Mesendoderm (in vitro differentiated cells): Measurements from ENCODE around the gene CD300C. TPM values are rescaled to one million over a fixed set of nuclear protein-coding genes. Genes with fewer than 3 reads are reported as not detected.

ENCODE experiments used
- DNase-seq: peaks from one replicate; pipeline ENCODE4 v3.0.0; 2013
- H2AK5ac ChIP-seq: 2 replicates; pipeline ENCODE4 v1.6.1; 2013; ENCODE audit warnings: low read length, inconsistent platforms
- H2BK120ac ChIP-seq: 2 replicates; pipeline ENCODE4 v1.6.1; 2013; ENCODE audit warnings: low read depth, mild to moderate bottlenecking, low read length, moderate library complexity, mixed read lengths
- H2BK15ac ChIP-seq: replicated peaks from 2 replicates; pipeline ENCODE4 v1.6.1; 2013; ENCODE audit warnings: low read depth, mild to moderate bottlenecking, moderate library complexity
- H2BK5ac ChIP-seq: 2 replicates; pipeline ENCODE4 v1.6.1; 2013; ENCODE audit warnings: low read length, inconsistent platforms
- H3K18ac ChIP-seq: 2 replicates; pipeline ENCODE4 v1.6.1; 2013; ENCODE audit warnings: mild to moderate bottlenecking, low read length, mixed read lengths
- H3K23ac ChIP-seq: one replicate; pipeline ENCODE4 v1.6.1; 2013; ENCODE audit warnings: low read length
- H3K27ac ChIP-seq: 2 replicates; pipeline ENCODE4 v1.5.1; 2013; ENCODE audit warnings: low read depth, mild to moderate bottlenecking, inconsistent platforms, low read length, moderate library complexity
- H3K27me3 ChIP-seq: 2 replicates; pipeline ENCODE4 v1.6.1; 2013; ENCODE audit warnings: low read length, control low read depth, mild to moderate bottlenecking, inconsistent platforms; ENCODE audit not compliant: insufficient read depth, poor library complexity
- H3K36me3 ChIP-seq: 2 replicates; pipeline ENCODE4 v1.6.1; 2013; ENCODE audit warnings: low read length, inconsistent platforms; ENCODE audit not compliant: control insufficient read depth, insufficient read depth
- H3K4ac ChIP-seq: one replicate; pipeline ENCODE4 v1.6.1; 2013; ENCODE audit warnings: low read depth, mild to moderate bottlenecking, low read length, moderate library complexity
- H3K4me1 ChIP-seq: 2 replicates; pipeline ENCODE4 v1.6.1; 2013; ENCODE audit warnings: low read depth, low read length, inconsistent platforms; ENCODE audit not compliant: control insufficient read depth
- H3K4me2 ChIP-seq: 2 replicates; pipeline ENCODE4 v1.6.1; 2013; ENCODE audit warnings: low read length
- H3K4me3 ChIP-seq: 2 replicates; pipeline ENCODE4 v1.5.1; 2013; ENCODE audit warnings: mild to moderate bottlenecking, low read length
- H3K56ac ChIP-seq: one replicate; pipeline ENCODE4 v1.6.1; 2013; ENCODE audit warnings: low read length
- H3K79me1 ChIP-seq: 2 replicates; pipeline ENCODE4 v1.6.1; 2013; ENCODE audit warnings: low read length, inconsistent platforms
- H3K79me2 ChIP-seq: 2 replicates; pipeline ENCODE4 v1.6.1; 2013; ENCODE audit warnings: mild to moderate bottlenecking, low read length; ENCODE audit not compliant: control insufficient read depth, insufficient read depth
- H3K9ac ChIP-seq: 2 replicates; pipeline ENCODE4 v1.6.1; 2013; ENCODE audit warnings: low read length, inconsistent platforms
- H4K5ac ChIP-seq: one replicate; pipeline ENCODE4 v1.6.1; 2013; ENCODE audit warnings: low read length
- H4K8ac ChIP-seq: one replicate; pipeline ENCODE4 v1.6.1; 2013; ENCODE audit warnings: low read depth, mild to moderate bottlenecking, control low read depth, low read length, moderate library complexity
- WGBS: extraction: QIAGEN DNeasy Blood & Tissue Kit; methylation state at CpG from one replicate; pipeline ENCODE4 v1.1.7; 2013; ENCODE audit warnings: low lambda C conversion rate, missing lambda C conversion rate; ENCODE audit not compliant: insufficient coverage; ENCODE audit errors: extremely low coverage; 5-methylcytosine and 5-hydroxymethylcytosine counted together
- polyA plus RNA-seq, 2 experiments: library from polyadenylated mRNA; stranded (reverse); fragments of 200-250 nt; gene quantifications; one replicate each; pipeline ENCODE4 v1.2.3, GENCODE V29; 2013

Gene CD300C
- not detected for polyA plus RNA-seq (2013, experiment 1 of 2)
- not detected for polyA plus RNA-seq (2013, experiment 2 of 2)

DNA sequence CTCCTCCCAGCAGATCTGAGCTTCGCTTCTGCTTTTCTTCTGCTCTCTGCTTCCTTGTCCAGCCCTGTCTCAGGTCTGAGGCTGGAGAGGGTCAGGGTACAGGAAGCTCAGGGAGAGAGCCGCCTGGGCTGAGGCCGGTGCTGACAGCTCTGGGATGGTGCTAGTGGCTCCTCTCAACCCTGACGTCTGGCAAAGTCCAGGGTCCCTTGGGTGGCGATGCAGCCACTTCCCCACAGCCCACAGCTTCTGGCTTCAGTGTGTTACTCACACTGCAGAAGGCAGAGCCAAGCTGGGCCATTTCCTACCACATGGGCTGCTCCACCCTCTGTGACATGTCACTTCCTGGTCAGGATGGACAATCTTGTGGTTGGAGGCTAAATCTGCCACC, at the start of gene CD300C:
Gene CD300C, minus strand, starts transcription at position 273 of the 388 bp plus-strand sequence. CDS start 333 bp downstream, outside the sequence.
- Histone ChIP-seq H2AK5ac (no peak within 1 kb of the TSS), H3K18ac (no peak within 1 kb of the TSS), H2BK120ac (no peak within 1 kb of the TSS), H3K4me3 (no peak within 1 kb of the TSS), H2BK15ac (no peak within 1 kb of the TSS), H3K36me3 (no peaks in the 10 kb centered on the region), H4K5ac (no peak within 1 kb of the TSS), H2BK5ac (no peak within 1 kb of the TSS), H3K79me2 (no peaks in the 10 kb centered on the region), H3K4me1 (no peaks in the 10 kb centered on the region), H3K23ac (no peak within 1 kb of the TSS), H3K27ac (no peak within 1 kb of the TSS), H3K4ac (no peak within 1 kb of the TSS), H3K9ac (no peak within 1 kb of the TSS), H3K56ac (no peak within 1 kb of the TSS), H3K79me1 (no peaks in the 10 kb centered on the region), H3K4me2 (no peak within 1 kb of the TSS), H4K8ac (no peak within 1 kb of the TSS), H3K27me3 (no peaks in the 10 kb centered on the region)
- DNase-seq: no peak
- no CpG with 5 or more reads among the region's 5 CpGs for WGBS

DNA sequence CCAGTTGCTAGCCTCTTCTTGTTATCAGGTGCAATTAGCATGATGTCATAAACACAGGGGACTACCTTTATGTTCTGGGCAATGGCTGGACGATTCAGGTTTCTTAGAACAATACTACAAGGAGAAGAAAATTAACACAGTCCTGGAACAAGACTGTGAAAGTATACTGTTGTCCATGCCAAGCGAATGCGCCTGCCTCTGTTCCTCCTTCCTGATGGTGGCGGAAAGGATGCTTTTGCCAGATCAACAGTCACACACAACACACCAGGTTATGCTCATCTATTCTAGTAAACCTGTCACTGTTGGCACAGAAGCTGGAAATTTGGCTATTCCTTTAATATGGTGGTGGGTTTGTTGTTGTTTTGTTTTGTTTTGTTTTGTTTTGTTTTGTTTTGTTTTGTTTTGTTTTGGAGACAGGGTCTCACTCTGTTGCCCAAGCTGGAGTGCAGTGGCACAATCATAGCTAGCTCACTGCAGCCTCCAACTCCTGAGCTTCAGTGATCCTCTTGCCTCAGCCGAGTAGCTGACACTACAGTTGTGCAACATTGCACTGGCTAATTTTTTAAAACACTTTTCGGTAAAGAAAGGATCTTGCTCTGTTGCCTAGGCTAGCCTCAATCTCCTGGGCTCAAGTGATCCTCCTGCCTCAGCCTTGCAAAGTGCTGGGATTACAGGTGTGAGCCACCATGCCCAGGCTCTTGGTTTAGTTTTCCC, 49.3 kb upstream of the CD300C start:
- no peak overlapping the region for H2BK15ac ChIP-seq
- H2AK5ac ChIP-seq: no peak overlapping the region
- no peak overlapping the region for H2BK5ac ChIP-seq
- H3K36me3 ChIP-seq: no peaks in the 10 kb centered on the region
- DNase-seq: no peak
- WGBS: no CpG with 5 or more reads among the region's 6 CpGs
- H3K56ac ChIP-seq: no peak overlapping the region
- H3K27me3 ChIP-seq: no peaks in the 10 kb centered on the region
- no peak overlapping the region for H3K18ac ChIP-seq
- no peak overlapping the region for H3K9ac ChIP-seq
- H3K79me1 ChIP-seq: no peaks in the 10 kb centered on the region
- no peak overlapping the region for H3K27ac ChIP-seq
- H3K23ac ChIP-seq: no peak overlapping the region
- H2BK120ac ChIP-seq: no peak overlapping the region
- no peaks in the 10 kb centered on the region for H3K79me2 ChIP-seq
- no peak overlapping the region for H3K4me3 ChIP-seq
- no peak overlapping the region for H3K4me2 ChIP-seq
- H4K8ac ChIP-seq: no peak overlapping the region
- no peaks in the 10 kb centered on the region for H3K4me1 ChIP-seq
- H4K5ac ChIP-seq: no peak overlapping the region
- no peak overlapping the region for H3K4ac ChIP-seq

DNA sequence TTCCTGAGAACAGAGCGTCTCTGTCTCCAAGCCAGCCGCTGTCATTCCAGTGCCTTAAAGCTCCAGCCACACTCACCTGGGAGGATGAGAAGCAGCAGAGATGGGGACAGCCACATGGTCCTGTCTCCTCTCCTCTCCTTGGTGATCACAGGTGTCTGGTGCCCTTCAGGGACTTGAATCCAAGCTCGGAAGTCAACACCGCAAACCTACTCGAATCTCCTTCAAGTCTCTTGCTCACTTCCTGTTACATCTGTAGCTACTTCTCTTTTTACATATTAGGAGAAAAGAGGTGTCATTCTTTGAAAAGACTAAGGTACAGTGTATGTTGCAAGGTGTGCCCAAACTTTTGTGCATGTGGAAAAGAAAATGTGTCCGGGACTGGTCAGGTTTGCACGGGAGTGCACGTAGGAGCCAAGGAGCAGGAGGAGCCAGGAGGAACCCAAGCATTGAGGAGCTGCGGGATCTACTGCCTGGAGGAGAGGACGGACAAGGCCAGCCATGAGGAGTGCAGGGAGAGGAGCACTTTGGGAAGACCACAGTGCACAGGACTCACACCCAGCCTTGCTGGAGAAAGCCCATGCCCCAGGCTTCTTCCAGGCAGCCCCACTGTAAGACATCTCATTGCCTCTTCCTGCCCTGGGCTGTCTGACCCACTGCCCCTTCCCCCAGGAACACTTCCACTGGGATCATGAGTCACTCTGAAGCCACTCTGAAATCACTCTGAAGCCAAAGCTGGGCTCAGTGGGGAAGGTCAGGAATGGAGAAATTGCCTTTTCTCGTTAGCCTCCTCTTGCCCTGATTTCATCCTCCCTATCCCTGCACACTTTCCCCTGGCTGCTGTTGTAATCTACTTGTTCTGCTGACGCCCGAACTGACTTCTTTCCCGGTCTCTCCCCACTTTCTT, 46.4 kb upstream of the CD300C start, which contains the start of gene CD300LD:
Gene CD300LD, minus strand, starts transcription at position 197 of the 904 bp plus-strand sequence. Its CDS starts 81 bp downstream, at position 116.
- Histone ChIP-seq H2BK120ac (no peak within 1 kb of the TSS), H3K56ac (no peak within 1 kb of the TSS), H3K27ac (no peak within 1 kb of the TSS), H3K9ac (no peak within 1 kb of the TSS), H3K27me3 (no peaks in the 10 kb centered on the region), H3K79me2 (no peaks in the 10 kb centered on the region), H3K36me3 (no peaks in the 10 kb centered on the region), H3K4me2 (no peak within 1 kb of the TSS), H3K4me3 (no peak within 1 kb of the TSS), H3K4ac (no peak within 1 kb of the TSS), H4K8ac (no peak within 1 kb of the TSS), H3K79me1 (no peaks in the 10 kb centered on the region), H3K23ac (no peak within 1 kb of the TSS), H2BK5ac (no peak within 1 kb of the TSS), H2AK5ac (no peak within 1 kb of the TSS), H2BK15ac (no peak within 1 kb of the TSS), H4K5ac (no peak within 1 kb of the TSS), H3K18ac (no peak within 1 kb of the TSS), H3K4me1 (no peaks in the 10 kb centered on the region)
- WGBS: no CpG with 5 or more reads among the region's 14 CpGs
- no peak for DNase-seq

DNA sequence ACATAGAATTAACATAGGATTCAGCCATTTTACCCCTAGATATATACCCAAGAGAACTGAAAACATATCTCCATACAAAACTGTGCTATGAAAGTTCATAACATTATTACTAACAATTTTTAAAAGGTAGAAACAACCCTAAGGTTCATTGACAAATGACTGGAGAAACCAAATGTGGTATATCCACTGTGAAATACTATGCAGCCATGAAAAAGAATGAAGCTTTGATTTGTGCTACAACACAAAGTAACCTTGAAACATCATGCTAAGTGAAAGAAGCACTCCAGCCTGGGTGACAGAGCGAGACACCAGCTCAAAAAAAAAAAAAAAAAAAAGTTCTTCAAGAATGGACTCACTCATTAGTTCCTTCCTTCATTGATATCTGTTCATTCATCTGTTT, 45.6 kb upstream of the CD300C start:
- no peaks in the 10 kb centered on the region for H3K4me1 ChIP-seq
- no peak overlapping the region for H2AK5ac ChIP-seq
- H2BK15ac ChIP-seq: no peak overlapping the region
- no peak overlapping the region for H2BK120ac ChIP-seq
- no peaks in the 10 kb centered on the region for H3K79me1 ChIP-seq
- DNase-seq: no peak
- no peak overlapping the region for H3K18ac ChIP-seq
- H3K79me2 ChIP-seq: no peaks in the 10 kb centered on the region
- no peaks in the 10 kb centered on the region for H3K36me3 ChIP-seq
- no peak overlapping the region for H3K4me3 ChIP-seq
- H3K27me3 ChIP-seq: no peaks in the 10 kb centered on the region
- no peak overlapping the region for H3K4ac ChIP-seq
- H2BK5ac ChIP-seq: no peak overlapping the region
- no peak overlapping the region for H3K4me2 ChIP-seq
- no peak overlapping the region for H4K8ac ChIP-seq
- no peak overlapping the region for H3K9ac ChIP-seq
- WGBS: no CpG with 5 or more reads among the region's 1 CpG
- H3K27ac ChIP-seq: no peak overlapping the region
- no peak overlapping the region for H4K5ac ChIP-seq
- H3K56ac ChIP-seq: no peak overlapping the region
- no peak overlapping the region for H3K23ac ChIP-seq

DNA sequence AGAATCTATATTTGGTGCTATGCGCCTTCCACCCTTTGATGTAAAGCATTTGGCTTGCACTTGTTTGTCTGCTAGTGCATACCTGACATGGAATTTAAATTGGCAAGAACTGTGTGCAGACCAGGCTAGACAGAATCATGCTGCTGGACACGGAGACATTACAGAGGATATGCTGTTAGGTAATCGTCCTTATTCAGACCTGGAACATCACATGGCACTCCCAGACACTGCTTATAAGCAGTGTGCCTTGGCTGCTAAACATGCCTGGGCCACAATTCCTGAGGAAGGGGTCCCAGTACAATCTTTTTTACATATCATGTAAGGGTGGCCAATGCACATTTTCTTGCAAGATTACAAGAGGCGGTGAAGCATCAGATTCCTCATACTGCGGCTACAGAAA, 39.8 kb upstream of the CD300C start:
- Histone ChIP-seq H2BK15ac (no peak overlapping the region), H4K5ac (no peak overlapping the region), H2BK120ac (no peak overlapping the region), H3K4me2 (no peak overlapping the region), H2BK5ac (no peak overlapping the region), H3K27me3 (no peaks in the 10 kb centered on the region), H3K23ac (no peak overlapping the region), H3K18ac (no peak overlapping the region), H2AK5ac (no peak overlapping the region), H3K36me3 (no peaks in the 10 kb centered on the region), H3K27ac (no peak overlapping the region), H3K4ac (no peak overlapping the region), H3K79me2 (no peaks in the 10 kb centered on the region), H3K79me1 (no peaks in the 10 kb centered on the region), H3K56ac (no peak overlapping the region), H4K8ac (no peak overlapping the region), H3K4me3 (no peak overlapping the region), H3K9ac (no peak overlapping the region), H3K4me1 (no peaks in the 10 kb centered on the region)
- no CpG with 5 or more reads among the region's 5 CpGs for WGBS
- DNase-seq: no peak
